AG09319 (cell line): ENCODE data around the gene SMARCA4.
"Not testable (repeated sequence)": the region's sequence is repeated elsewhere in the genome, so short reads cannot be mapped to it uniquely, and the experiment has no call there.

Experiments
- DNase-seq: peaks from one replicate; pipeline ENCODE4 v3.0.0-alpha.2; 2010; ENCODE audit warnings: low read depth; ENCODE audit errors: extremely low read depth
- TF ChIP-seq, protein P1 (sequence below): IDR thresholded peaks from 2 replicates; pipeline ENCODE4 v1.5.1; 2011; ENCODE audit warnings: low read depth, mild to moderate bottlenecking, inconsistent platforms, low read length, moderate library complexity

SMARCA4 gene

DNA sequence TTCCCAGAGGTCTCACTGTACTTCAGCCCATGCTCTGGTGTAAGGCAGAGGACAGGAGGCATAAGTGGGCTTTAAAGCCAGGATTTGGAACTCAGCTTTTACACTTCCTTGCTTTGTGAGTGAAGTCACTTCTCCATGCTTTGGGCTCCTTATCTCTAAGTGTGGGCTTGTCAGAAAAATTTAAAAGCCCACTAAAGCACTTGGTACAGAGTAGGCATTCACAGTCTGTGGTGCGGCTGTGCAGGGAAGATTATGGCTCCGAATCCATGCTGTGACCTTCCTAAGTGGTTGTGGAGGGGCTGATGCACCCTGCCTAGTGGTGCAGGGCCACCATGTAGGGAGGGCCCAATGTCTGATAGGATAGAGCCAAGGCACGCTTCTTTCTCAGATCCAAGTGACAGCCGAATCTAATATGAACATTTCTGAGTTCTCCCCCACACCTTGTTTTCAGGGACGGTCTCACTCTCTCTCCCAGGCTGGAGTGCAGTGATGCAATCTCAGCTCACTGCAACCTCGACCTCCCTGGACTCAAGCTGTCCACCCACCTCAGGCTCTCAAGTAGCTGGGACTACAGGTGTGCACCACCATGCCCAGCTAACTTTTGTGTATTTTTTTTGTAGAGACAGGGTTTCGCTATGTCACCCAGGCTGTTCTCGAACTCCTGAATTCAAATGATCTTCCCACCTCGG is 25.3 kb upstream of the SMARCA4 start:
- TF ChIP-seq, protein P1, sequence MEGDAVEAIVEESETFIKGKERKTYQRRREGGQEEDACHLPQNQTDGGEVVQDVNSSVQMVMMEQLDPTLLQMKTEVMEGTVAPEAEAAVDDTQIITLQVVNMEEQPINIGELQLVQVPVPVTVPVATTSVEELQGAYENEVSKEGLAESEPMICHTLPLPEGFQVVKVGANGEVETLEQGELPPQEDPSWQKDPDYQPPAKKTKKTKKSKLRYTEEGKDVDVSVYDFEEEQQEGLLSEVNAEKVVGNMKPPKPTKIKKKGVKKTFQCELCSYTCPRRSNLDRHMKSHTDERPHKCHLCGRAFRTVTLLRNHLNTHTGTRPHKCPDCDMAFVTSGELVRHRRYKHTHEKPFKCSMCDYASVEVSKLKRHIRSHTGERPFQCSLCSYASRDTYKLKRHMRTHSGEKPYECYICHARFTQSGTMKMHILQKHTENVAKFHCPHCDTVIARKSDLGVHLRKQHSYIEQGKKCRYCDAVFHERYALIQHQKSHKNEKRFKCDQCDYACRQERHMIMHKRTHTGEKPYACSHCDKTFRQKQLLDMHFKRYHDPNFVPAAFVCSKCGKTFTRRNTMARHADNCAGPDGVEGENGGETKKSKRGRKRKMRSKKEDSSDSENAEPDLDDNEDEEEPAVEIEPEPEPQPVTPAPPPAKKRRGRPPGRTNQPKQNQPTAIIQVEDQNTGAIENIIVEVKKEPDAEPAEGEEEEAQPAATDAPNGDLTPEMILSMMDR, result no peak
- no peak for DNase-seq

DNA sequence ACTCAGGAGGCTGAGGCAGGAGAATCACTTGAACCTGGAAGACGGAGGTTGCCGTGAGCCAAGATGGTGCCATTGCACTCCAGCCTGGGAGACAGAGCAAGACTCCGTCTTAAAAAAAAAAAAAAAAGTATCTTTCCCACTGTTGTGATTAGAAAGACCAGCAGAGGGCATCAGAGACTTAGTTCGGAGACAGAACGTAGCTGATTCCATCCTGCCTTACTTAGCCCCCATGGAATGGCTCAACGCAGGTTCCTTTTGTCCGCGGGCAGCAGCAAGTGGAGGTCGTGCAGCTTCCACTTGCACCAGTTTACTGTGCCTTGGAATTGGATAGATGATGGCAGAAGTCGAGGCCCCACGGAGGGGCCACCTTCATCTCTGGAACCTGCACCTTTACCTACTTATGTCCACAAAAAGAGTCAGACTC is 24.2 kb upstream of the SMARCA4 start:
- TF ChIP-seq, protein P1, result peak; percentile 62
- peak; percentile 56 for DNase-seq

DNA sequence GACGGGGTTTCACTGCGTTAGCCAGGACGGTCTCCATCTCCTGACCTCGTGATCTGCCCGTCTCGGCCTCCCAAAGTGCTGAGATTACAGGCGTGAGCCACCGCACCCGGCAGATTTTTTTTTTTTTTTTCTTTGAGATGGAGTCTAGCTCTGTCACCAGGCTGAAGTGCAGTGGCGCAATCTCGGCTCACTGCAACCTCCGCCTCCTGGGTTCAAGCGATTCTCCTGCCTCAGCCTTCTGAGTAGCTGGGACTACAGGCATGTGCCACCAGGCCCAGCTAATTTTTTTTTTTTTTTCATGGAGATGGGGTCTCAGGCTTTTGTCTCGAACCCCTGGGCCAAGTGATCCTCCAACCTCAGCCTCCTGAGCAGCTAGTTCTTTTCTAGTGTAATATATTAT is 19.2 kb upstream of the SMARCA4 start:
- not testable (repeated sequence) for DNase-seq

DNA sequence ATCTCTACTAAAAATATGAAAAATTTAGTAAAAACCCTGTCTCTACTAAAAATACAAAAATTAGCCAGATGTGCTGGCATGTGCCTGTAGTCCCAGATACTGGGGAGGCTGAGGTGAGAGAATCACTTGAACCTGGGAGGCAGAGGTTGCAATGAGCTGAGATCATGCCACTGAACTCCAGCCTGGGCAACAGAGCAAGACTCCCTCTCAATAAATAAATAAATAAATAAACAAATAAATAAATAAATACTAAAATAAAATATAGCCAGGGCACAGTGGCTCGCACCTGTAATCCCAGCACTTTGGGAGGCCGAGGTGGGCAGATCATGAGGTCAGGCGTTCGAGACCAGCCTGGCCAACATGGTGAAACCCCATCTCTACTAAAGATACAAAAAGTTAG is 17.4 kb upstream of the SMARCA4 start:
- not testable (repeated sequence) for DNase-seq

DNA sequence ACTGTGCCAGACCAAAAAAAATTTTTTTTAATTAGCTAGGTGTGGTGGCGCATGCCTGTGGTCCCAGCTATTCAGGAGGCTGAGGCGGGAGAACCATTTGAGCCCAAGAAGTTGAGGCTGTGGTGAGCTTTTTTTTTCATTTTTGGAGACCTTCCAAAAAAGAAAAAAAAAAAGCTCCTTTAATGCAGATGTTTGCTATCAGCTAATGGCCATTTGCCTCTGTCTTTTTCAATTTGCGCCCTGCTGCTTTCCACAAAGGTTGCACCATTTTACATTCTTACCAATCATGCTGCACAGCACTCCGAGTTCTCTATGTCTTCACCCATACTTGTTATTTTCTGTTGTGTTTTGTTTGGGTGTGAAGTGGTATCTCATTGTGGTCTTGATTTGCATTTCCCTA is 15.6 kb upstream of the SMARCA4 start:
- no peak for DNase-seq
- TF ChIP-seq, protein P1, result no peak

DNA sequence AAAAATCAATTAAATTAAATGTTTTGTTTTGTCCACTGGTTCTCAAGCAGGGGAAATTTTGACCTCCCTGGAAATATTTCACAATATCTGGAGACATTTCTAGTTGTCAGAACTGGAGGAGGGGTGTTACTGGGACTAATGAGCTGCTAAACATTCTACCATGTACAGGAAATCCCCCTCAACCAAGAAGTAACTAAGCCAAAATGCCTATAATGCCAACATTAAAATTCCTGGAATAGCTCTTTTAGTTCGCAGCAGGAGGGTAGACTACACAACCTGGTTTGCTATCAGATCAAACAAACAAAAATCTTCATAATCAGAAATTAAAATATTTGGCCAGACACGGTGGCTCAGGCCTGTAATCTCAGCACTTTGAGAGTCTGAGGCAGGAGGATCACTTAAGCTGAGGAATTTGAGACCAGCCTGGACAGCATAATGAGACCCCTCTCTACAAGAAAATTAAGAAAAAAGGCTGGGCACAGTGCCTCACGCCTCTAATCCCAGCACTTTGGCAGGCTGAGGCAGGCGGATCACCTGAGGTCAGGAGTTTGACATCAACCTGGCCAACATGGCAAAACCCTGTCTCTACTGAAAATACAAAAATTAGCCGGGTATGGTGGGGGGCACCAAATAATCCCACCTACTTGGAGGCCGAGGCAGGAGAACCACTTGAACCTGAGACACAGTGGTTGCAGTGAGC is 13.7 kb upstream of the SMARCA4 start:
- no peak for DNase-seq
- TF ChIP-seq, protein P1, result no peak

DNA sequence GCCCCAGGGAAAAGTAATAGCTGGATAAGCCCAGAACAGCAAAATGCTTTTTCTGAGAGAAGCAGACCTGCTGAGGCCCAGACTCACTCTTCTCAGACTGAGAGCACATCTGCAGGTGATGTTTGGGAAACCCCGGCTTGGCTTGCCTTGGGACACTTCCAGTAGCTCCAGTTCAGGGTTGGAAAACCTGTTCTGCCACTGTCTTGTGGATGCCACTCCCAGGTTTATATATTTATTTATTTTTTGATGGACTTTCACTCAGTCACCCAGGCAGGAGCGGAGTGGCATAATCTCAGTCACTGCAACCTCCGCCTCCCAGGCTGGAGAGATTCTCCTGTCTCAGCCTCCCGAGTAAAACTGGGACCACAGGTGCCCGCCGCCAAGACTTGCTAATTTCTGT is 8.0 kb upstream of the SMARCA4 start:
- DNase-seq, result no peak
- TF ChIP-seq, protein P1, result no peak

DNA sequence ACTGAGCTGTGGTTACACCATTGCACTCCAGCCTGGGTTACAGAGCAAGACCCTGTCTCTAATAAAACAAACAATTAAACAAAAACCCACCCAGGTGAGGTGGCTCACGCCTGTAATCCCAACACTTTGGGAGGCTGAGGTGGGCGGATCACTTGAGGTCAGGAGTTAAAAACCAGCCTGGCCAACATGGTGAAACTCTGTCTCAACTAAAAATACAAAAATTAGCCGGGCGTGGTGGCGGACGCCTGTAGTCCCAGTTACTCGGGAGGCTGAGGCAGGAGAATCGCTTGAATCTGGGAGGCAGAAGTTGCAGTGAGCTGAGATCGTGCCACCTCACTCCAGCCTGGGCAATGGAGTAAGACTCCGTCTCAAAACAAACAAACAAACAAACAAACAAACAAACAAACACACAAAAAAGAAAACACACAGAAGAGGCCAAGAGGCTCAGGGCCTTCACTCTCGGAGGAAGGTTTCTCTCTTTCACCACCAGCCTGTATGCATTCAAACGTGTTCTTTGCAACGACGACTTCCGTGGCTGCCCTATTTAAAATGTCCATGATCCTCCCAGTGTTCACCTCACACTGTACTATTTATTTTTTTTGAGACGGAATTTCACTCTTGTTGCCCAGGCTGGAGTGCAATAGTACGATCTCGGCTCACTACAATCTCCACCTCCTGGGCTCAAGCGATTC is 1.4 kb upstream of the SMARCA4 start:
- not testable (repeated sequence) for DNase-seq
